Peyer's patch (tissue), 4 donors: ENCODE measurements around the gene MACROD2. TPM values are rescaled to one million over a fixed set of nuclear protein-coding genes. Genes with fewer than 3 reads are reported as not detected.

Experiments used
- DNase-seq, 3 donors: peaks; one replicate each; pipeline ENCODE4 v3.0.0-alpha.2; 2017 to 2019
- H3K27ac ChIP-seq, 4 donors: fragments of 200-600 bp; sonication (generic); one replicate each; pipeline ENCODE4 v1.5.1; 2016 to 2019
- H3K27me3 ChIP-seq, 2 donors: fragments of 200-600 bp; sonication (generic); one replicate each; pipeline ENCODE4 v1.5.1; 2019
- H3K36me3 ChIP-seq, 3 donors: fragments of 200-600 bp; sonication (generic); one replicate each; pipeline ENCODE4 v1.5.1; 2016 to 2019
- H3K4me1 ChIP-seq, 4 donors: fragments of 200-600 bp; sonication (generic); one replicate each; pipeline ENCODE4 v1.5.1; 2016 to 2019
- H3K4me3 ChIP-seq, 4 donors: fragments of 200-600 bp; sonication (generic); 1 replicate in 3 of 4; 2 replicates in 1 of 4; pipeline ENCODE4 v1.5.1; 2016 to 2019; ENCODE audit warnings: mild to moderate bottlenecking in 1 of 4
- H3K9me3 ChIP-seq, 4 donors: fragments of 200-600 bp; sonication (generic); one replicate each; pipeline ENCODE4 v1.5.1; 2016 to 2019; ENCODE audit warnings: mild to moderate bottlenecking in 1 of 4
- POLR2A ChIP-seq, 2 donors: fragments of 450-650 bp; IDR thresholded peaks; one replicate each; pipeline ENCODE4 v1.5.1; 2017; ENCODE audit warnings: antibody characterized with exemption in 2 of 2, mild to moderate bottlenecking in 2 of 2, moderate library complexity in 2 of 2
- total RNA-seq, 4 donors: library from RNA; depleted of rRNA; stranded (reverse); fragments of >200 nt; gene quantifications; one replicate each; pipeline ENCODE4 v1.1.0, GENCODE V29; 2016
- TF ChIP-seq, protein P1 (sequence below), 6 experiments: fragments of 450-650 bp in 4 of 6; fragments of 200-600 bp in 2 of 6; sonication (generic) in 1 of 6; IDR thresholded peaks; one replicate each; pipeline ENCODE4 v1.5.1; 2017 to 2019; ENCODE audit warnings: antibody characterized with exemption in 6 of 6, mild to moderate bottlenecking in 3 of 6, moderate library complexity in 1 of 6

MACROD2 gene
- total RNA-seq, 4 donors from 2014 or later = 2.5 to 10.7 (median 6.5) TPM

DNA sequence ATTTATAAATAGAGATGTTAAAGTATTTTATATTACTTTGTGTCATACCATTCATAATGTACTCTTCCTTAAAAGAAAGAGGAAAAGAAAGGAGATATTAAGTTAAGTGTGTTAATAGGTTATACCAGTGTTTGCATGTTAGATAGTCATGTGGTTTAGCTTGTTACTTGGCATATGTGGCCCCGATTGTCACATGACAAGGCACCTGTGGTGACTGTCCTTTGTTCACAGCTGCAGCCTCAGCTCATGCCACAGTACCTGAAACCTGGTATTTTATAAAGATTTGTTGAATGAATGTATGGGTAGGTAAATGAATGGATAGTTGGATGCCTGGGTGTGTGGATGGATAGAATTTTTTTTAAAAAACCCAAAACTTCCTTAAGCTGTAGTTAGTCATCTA lies 648.2 kb downstream of the MACROD2 start:
- Histone ChIP-seq H3K27me3 (no peaks in the 10 kb centered on the region), H3K9me3 (no peaks in the 10 kb centered on the region), H3K4me3 (no peak overlapping the region), H3K4me1 (no peaks in the 10 kb centered on the region), H3K36me3 (no peaks in the 10 kb centered on the region), H3K27ac (no peak overlapping the region)
- DNase-seq = no peak
- TF ChIP-seq, protein P1, sequence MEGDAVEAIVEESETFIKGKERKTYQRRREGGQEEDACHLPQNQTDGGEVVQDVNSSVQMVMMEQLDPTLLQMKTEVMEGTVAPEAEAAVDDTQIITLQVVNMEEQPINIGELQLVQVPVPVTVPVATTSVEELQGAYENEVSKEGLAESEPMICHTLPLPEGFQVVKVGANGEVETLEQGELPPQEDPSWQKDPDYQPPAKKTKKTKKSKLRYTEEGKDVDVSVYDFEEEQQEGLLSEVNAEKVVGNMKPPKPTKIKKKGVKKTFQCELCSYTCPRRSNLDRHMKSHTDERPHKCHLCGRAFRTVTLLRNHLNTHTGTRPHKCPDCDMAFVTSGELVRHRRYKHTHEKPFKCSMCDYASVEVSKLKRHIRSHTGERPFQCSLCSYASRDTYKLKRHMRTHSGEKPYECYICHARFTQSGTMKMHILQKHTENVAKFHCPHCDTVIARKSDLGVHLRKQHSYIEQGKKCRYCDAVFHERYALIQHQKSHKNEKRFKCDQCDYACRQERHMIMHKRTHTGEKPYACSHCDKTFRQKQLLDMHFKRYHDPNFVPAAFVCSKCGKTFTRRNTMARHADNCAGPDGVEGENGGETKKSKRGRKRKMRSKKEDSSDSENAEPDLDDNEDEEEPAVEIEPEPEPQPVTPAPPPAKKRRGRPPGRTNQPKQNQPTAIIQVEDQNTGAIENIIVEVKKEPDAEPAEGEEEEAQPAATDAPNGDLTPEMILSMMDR (IDR thresholded peaks at IDR 0.05) = no peak
- TF ChIP-seq POLR2A (IDR thresholded peaks at IDR 0.05) = no peak

DNA sequence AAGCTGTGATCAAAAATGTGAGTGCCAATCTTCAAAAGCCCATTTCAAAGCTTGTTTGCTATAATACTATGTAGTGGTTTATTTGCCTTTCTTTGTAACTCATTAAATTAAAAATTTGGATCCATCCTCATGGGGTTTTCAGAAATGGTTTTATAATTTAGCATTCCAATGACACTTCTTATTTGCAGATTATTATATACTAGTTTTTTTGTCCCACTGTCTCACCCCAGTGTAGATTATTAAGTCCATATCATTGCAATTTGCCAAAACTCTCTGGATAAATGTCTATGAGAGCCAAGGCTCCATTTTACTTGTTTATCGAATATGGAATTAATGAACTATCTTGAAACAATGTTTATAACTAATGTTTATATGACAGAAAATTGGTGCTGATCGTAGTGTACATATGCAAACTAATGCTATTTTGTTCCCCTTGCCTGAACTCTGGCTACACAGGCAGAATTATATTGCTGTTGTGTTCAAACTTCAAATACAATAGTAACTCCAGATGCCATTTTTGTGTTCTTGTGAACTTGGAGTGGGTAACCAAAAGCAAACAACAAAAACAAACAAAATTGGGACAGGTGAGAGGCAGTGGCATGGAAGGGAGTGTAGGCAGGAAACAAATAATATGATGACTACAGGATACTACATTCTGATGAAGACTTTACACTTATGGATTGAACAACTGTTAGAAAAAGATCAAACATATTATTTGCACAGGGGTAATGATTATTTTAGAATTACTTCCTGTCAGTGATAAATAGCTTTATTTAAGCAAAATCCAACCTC lies 649.2 kb downstream of the MACROD2 start:
- H3K9me3 ChIP-seq = no peaks in the 10 kb centered on the region
- no peak for TF ChIP-seq POLR2A (IDR thresholded peaks at IDR 0.05)
- no peaks in the 10 kb centered on the region for H3K4me1 ChIP-seq
- H3K4me3 ChIP-seq = no peak overlapping the region
- no peak for DNase-seq
- no peaks in the 10 kb centered on the region for H3K36me3 ChIP-seq
- H3K27me3 ChIP-seq = no peaks in the 10 kb centered on the region
- H3K27ac ChIP-seq = no peak overlapping the region

DNA sequence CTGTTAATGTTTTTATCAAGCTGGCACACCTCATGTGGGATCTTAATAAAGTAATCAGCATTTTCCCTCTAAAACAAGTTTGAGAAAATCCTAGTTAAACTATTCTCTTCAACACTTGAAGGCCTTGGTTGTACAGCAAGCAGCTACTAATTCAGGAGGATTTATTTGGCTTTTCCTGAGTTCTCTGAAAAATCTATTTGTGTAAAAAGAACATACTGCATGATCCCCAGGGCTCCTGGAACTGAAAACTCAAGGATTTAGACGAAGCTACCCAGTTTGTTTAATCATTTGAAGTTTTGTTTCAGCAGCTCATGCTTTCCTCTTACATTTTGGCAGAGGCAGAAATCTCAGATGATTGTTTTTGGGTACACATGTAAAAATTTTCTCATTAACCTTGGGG lies 651.7 kb downstream of the MACROD2 start:
- H3K4me1 ChIP-seq = no peaks in the 10 kb centered on the region
- no peaks in the 10 kb centered on the region for H3K9me3 ChIP-seq
- no peak overlapping the region for H3K4me3 ChIP-seq
- H3K36me3 ChIP-seq = no peaks in the 10 kb centered on the region
- no peaks in the 10 kb centered on the region for H3K27me3 ChIP-seq
- no peak for TF ChIP-seq POLR2A (IDR thresholded peaks at IDR 0.05)
- TF ChIP-seq, protein P1 (IDR thresholded peaks at IDR 0.05) = no peak
- no peak for DNase-seq
- no peak overlapping the region for H3K27ac ChIP-seq

DNA sequence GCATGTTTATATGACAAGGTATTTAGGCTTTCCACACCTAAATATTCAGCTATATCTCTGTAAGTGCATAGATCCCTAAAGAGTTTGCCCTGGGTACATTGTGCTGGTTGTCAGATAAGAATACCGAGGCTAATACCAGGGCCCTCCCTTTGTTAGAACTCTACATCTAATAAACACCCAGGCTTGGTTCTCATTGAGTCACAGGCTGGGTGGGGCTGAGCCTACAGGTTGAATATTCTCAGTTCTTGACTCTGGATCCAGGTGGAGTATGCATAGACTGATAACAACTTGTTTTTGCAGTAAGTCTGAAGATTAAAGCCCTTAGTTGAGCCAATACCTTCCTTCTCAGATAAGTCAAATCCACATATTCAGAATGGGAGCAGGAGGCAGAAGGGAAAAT lies 654.3 kb downstream of the MACROD2 start:
- Histone ChIP-seq H3K27ac (no peak overlapping the region), H3K27me3 (no peaks in the 10 kb centered on the region), H3K4me1 (no peaks in the 10 kb centered on the region), H3K36me3 (no peaks in the 10 kb centered on the region), H3K9me3 (no peaks in the 10 kb centered on the region), H3K4me3 (no peak overlapping the region)
- DNase-seq = no peak
- no peak for TF ChIP-seq POLR2A (IDR thresholded peaks at IDR 0.05)
- TF ChIP-seq, protein P1 (IDR thresholded peaks at IDR 0.05) = no peak

DNA sequence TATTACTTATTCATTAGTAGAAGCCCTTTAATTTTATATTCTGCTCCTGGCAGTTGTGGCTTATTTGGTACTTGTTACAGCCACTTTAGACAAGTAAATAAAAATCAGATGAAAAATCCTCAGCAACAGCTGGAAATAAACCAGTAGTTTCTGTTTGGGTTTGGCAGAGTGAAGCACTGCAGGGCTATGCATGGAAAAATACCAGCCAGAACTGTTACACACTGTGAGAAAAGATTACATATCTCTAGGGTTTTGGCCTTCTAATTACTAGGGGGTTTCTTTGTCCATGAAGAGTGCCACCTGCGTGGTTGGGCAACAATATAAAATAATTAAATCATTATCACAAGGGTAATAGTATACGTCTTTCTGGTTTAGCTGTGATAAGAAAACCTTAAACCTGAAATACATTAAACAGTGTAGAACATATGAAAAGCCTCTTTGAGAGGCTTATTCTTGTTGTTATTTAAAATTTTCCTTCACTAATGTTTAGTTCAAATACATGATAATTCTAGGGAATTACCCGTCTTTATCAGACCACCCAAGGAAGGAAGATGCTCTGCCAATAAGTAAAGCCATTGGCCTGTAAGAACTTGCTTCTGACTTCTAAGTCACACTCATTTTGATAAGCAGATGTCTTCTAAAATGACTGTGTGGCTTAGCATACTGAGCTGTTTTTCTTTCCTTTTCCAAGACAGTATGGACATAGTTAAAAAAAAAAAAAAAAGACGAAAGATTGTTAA lies 662.1 kb downstream of the MACROD2 start:
- DNase-seq = no peak
- H3K27ac ChIP-seq = no peak overlapping the region
- H3K36me3 ChIP-seq = no peaks in the 10 kb centered on the region
- H3K4me1 ChIP-seq = no peaks in the 10 kb centered on the region
- H3K9me3 ChIP-seq = no peaks in the 10 kb centered on the region
- TF ChIP-seq, protein P1 (IDR thresholded peaks at IDR 0.05) = no peak
- H3K4me3 ChIP-seq = no peak overlapping the region
- H3K27me3 ChIP-seq = no peaks in the 10 kb centered on the region

DNA sequence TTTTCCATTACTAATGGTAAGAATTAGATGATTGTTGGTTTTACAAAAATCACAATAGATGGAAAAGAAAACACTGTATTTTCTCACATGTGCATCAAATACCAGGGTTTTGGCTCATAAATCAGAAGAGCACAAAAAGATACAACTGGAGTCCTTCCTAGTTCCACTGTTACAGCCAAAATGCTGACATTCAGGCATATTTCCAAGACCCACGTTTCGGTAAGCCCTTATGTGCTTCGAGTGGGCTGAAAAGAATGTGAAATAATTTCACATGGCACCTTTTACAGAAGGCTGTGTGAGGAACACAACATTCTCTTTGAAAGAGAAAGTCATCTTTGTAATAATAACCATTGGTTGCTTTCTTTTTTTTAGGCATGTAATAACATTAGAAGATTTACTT lies 668.8 kb downstream of the MACROD2 start:
- TF ChIP-seq, protein P1 (IDR thresholded peaks at IDR 0.05) = no peak
- TF ChIP-seq POLR2A (IDR thresholded peaks at IDR 0.05) = no peak
- H3K4me1 ChIP-seq = no peaks in the 10 kb centered on the region
- no peak for DNase-seq
- no peak overlapping the region for H3K4me3 ChIP-seq
- H3K27me3 ChIP-seq = no peaks in the 10 kb centered on the region
- H3K27ac ChIP-seq = no peak overlapping the region
- H3K36me3 ChIP-seq = no peaks in the 10 kb centered on the region
- no peaks in the 10 kb centered on the region for H3K9me3 ChIP-seq
